ENCODE data around the gene STIP1.

The STIP1 gene

DNA sequence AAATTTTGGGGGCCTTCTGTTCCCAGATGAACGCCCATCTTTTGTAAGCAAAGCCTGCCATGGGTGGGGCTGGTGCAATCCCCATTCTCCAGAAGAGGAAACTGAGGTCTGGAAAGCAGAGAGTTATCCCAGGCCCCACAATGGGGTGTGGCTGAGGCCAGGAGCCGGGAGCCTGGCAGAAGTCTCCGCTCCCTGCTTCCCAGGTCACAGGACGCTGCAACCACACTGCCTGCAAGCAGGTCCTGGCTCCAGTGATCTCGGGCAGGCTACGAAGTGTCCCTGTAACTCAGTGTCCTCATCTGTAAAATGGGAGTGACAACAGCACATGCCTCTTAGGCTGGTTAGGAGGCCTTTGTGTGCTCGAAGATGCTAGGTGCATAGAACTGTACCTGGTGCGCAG lies 67.1 kb downstream of the STIP1 start:
- DNase-seq: peak; percentile 2

DNA sequence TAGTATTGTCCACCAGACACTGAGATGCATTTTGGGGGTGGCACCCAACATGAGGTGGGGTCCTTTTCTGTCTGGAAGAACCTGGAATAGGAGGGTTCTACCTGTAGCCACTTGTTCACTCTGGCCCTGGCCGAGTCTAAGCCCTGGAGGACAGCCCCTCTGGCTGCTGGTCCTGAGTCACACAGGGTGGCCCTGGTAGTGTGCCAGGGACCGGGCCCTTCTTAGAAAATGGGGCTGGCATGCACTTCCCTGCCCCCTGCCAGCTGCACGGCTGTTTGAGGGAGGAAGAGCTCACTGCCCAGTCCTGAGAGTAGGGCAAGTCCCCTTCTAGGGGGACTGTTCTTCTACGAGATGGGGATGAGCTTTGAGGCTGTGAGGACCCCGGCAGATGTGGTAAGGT lies 67.5 kb downstream of the STIP1 start:
- peak; percentile 2 for DNase-seq

All from RPMI8226 (cell line).